Lower leg skin (tissue), 4 donors: ENCODE measurements around the gene SRPK1. TPM values are rescaled to one million over a fixed set of nuclear protein-coding genes. Genes with fewer than 3 reads are reported as not detected.
"Not testable (repeated sequence)": the region's sequence is repeated elsewhere in the genome, so short reads cannot be mapped to it uniquely, and the experiment has no call there.

Experiments
- DNase-seq, 2 donors: peaks; one replicate each; pipeline ENCODE4 v3.0.0-alpha.2; 2019; ENCODE audit warnings: low spot score in 2 of 2
- H3K4me3 ChIP-seq: fragments of 200-600 bp; sonication (generic); 2 replicates; pipeline ENCODE4 v1.5.1; 2017; ENCODE audit warnings: mild to moderate bottlenecking, low read depth; ENCODE audit not compliant: poor library complexity, severe bottlenecking
- POLR2A ChIP-seq, 2 donors: fragments of 450-650 bp; IDR thresholded peaks; one replicate each; pipeline ENCODE4 v1.6.1; 2016 to 2017; ENCODE audit warnings: antibody characterized with exemption in 2 of 2, mild to moderate bottlenecking in 1 of 2, moderate library complexity in 1 of 2
- WGBS, 2 donors: methylation state at CpG; one replicate each; pipeline ENCODE4 v1.1.5; 2018; 5-methylcytosine and 5-hydroxymethylcytosine counted together
- intact Hi-C: fragments of 100-400 bp; cut with DNase I; formaldehyde crosslinking; loops from one replicate; pipeline ENCODE4 v1.15.0; 2023; ENCODE audit warnings: low total_unique reads
- total RNA-seq, 4 donors: library from RNA; depleted of rRNA; stranded (reverse); fragments of >200 nt; gene quantifications; one replicate each; pipeline ENCODE4 v1.1.0, GENCODE V29; 2016
- TF ChIP-seq, protein P1 (sequence below), 3 donors: fragments of 450-650 bp; IDR thresholded peaks; one replicate each; pipeline ENCODE4 v1.5.1; 2016; ENCODE audit warnings: antibody characterized with exemption in 3 of 3, mild to moderate bottlenecking in 3 of 3, moderate library complexity in 2 of 3

The SRPK1 gene
- total RNA-seq, 4 donors from 2014 or later: 98.3 to 145 (median 111) TPM

DNA sequence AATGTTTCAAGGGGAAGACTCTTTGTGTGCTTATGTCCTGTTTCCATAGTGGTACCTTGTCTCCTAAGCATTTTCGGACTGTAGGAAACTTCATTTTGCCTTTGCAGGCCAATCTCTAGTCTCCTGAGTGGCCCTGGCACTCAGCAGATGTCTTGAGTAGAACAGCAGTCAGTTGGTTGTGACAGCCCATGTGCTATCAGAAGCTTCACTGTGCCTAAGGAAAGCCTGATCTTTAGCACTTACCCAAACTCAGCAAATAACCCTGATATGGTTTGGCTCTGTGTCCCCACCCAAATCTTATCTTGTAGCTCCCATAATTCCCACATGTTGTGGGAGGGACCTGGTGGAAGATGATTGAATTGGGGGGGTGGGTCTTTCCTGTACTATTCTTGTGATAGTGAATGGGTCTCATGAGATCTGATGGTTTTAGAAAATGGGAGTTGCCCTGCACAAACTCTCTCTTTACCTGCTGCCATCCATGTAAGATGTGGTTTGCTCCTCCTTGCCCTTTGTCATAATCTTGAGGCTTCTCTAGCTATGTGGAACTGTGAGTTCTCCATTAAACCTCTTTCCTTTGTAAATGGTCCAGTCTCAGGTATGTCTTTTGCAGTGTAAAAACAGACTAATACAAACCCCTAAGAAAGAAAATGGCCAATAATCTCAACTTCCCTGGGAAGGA, 15.9 kb upstream of the SRPK1 start:
- DNase-seq: no peak
- no peak overlapping the region for H3K4me3 ChIP-seq
- WGBS, 2 donors: 96 to 97% methylated on average over 1 of the region's 1 CpG
- intact Hi-C loops: no loop called here
- no peak for TF ChIP-seq POLR2A (IDR thresholded peaks at IDR 0.05)
- TF ChIP-seq, protein P1, sequence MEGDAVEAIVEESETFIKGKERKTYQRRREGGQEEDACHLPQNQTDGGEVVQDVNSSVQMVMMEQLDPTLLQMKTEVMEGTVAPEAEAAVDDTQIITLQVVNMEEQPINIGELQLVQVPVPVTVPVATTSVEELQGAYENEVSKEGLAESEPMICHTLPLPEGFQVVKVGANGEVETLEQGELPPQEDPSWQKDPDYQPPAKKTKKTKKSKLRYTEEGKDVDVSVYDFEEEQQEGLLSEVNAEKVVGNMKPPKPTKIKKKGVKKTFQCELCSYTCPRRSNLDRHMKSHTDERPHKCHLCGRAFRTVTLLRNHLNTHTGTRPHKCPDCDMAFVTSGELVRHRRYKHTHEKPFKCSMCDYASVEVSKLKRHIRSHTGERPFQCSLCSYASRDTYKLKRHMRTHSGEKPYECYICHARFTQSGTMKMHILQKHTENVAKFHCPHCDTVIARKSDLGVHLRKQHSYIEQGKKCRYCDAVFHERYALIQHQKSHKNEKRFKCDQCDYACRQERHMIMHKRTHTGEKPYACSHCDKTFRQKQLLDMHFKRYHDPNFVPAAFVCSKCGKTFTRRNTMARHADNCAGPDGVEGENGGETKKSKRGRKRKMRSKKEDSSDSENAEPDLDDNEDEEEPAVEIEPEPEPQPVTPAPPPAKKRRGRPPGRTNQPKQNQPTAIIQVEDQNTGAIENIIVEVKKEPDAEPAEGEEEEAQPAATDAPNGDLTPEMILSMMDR (IDR thresholded peaks at IDR 0.05): no peak

- H3K4me3 ChIP-seq: no peak overlapping the region
- no peak for TF ChIP-seq POLR2A (IDR thresholded peaks at IDR 0.05)
- TF ChIP-seq, protein P1 (IDR thresholded peaks at IDR 0.05): no peak
- peak in 1 of 2 donors; percentile 4 for DNase-seq
- 54 to 56% methylated on average over 5 of the region's 5 CpGs for WGBS, 2 donors
- intact Hi-C loops: no loop called here
Observed at GRCh38 chr6:35935469-35935868, 14.6 kb upstream of the SRPK1 start.

GRCh38 chr6:35933844-35934243, 12.9 kb upstream of the SRPK1 start:
- intact Hi-C loops: no loop called here
- peak in 1 of 2 donors; percentile 17 for DNase-seq
- H3K4me3 ChIP-seq: no peak overlapping the region
- WGBS, 2 donors: 50 to 56% methylated on average over 2 of the region's 2 CpGs
- TF ChIP-seq, protein P1 (IDR thresholded peaks at IDR 0.05): no peak
- TF ChIP-seq POLR2A (IDR thresholded peaks at IDR 0.05): no peak

GRCh38 chr6:35931873-35932272, 11.0 kb upstream of the SRPK1 start:
- H3K4me3 ChIP-seq, intact Hi-C loops: not testable (repeated sequence)
- WGBS, 2 donors: 81 to 85% methylated on average over 10 of the region's 10 CpGs
- DNase-seq: peak in 1 of 2 donors; percentile 45

DNA sequence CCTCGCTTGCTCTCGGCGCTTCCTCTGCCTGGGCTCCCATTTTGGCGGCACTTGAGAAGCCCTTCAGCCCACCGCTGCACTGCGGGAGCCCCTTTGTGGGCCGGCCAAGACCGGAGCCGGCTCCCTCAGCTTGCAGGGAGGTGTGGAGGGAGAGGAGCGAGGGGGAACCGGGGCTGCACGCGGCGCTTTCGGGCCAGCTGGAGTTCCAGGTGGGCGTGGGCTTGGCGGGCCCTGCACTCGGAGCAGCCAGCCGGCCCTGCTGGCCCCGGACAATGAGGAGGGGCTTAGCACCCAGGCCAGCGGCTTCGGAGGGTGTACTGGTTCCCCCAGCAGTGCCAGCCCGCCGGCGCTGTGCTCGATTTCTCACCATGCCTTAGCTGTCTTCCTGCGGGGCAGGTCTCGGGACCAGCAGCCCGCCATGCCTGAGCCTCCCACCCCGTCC, 10.2 kb upstream of the SRPK1 start:
- no peak overlapping the region for H3K4me3 ChIP-seq
- intact Hi-C loops: no loop called here
- TF ChIP-seq, protein P1 (IDR thresholded peaks at IDR 0.05): no peak
- WGBS, 2 donors: 96 to 97% methylated on average over 15 to 24 of the region's 30 CpGs
- peak in 1 of 2 donors; percentile 76 for DNase-seq

GRCh38 chr6:35929601-35930000, 8.7 kb upstream of the SRPK1 start:
- intact Hi-C loops: no loop called here
- TF ChIP-seq, protein P1 (IDR thresholded peaks at IDR 0.05): no peak
- no peak for TF ChIP-seq POLR2A (IDR thresholded peaks at IDR 0.05)
- no peak overlapping the region for H3K4me3 ChIP-seq
- WGBS, 2 donors: 92 to 95% methylated on average over 1 of the region's 1 CpG
- no peak for DNase-seq
